Measurements from ENCODE around the gene ABHD17C. TPM values are rescaled to one million over a fixed set of nuclear protein-coding genes. Genes with fewer than 3 reads are reported as not detected.
A peak's percentile ranks its signal among the peaks of the same experiment; 100 is the strongest.

The ABHD17C gene
- polyA plus RNA-seq, 6 donors from 2014 or later = 0.29 to 1.0 (median 0.37) TPM; not detected in 1

GRCh38 chr15:80798911-80799310 lies 103.8 kb downstream of the ABHD17C start:
- Mint-ChIP-seq H3K9me3 (peaks cover 0 to 3% (median 0%) of the 10 kb centered on the region in 7 donors), H3K27me3 (peaks cover 0 to 15% (median 4%) of the 10 kb centered on the region in 3 donors), H3K4me3 (no peak overlapping the region), H3K4me1 (no peaks in the 10 kb centered on the region), H3K27ac (no peak overlapping the region), H3K36me3 (no peaks in the 10 kb centered on the region)
- no peak for DNase-seq
- no peak for ATAC-seq (ENCODE audit: low read depth in 2 of 2)

GRCh38 chr15:80800067-80800466 lies 105.0 kb downstream of the ABHD17C start:
- Mint-ChIP-seq H3K36me3 (no peaks in the 10 kb centered on the region), H3K9me3 (peaks cover 0 to 3% (median 0%) of the 10 kb centered on the region in 7 donors), H3K4me1 (no peaks in the 10 kb centered on the region), H3K27me3 (peaks cover 0 to 12% (median 0%) of the 10 kb centered on the region in 3 donors), H3K4me3 (no peak overlapping the region), H3K27ac (no peak overlapping the region)
- ATAC-seq (ENCODE audit: low read depth in 2 of 2) = no peak
- no peak for DNase-seq

GRCh38 chr15:80801891-80802680 lies 107.0 kb downstream of the ABHD17C start:
- Mint-ChIP-seq H3K36me3 (no peaks in the 10 kb centered on the region), H3K27ac (no peak overlapping the region), H3K4me1 (no peaks in the 10 kb centered on the region), H3K4me3 (peak overlapping the region in 1 of 8 donors; percentile 29), H3K27me3 (peaks cover 0 to 1% (median 0%) of the 10 kb centered on the region in 3 donors), H3K9me3 (peaks cover 0 to 3% (median 0%) of the 10 kb centered on the region in 7 donors)
- DNase-seq (no peak), ATAC-seq (ENCODE audit: low read depth in 2 of 2) (no peak)

DNA sequence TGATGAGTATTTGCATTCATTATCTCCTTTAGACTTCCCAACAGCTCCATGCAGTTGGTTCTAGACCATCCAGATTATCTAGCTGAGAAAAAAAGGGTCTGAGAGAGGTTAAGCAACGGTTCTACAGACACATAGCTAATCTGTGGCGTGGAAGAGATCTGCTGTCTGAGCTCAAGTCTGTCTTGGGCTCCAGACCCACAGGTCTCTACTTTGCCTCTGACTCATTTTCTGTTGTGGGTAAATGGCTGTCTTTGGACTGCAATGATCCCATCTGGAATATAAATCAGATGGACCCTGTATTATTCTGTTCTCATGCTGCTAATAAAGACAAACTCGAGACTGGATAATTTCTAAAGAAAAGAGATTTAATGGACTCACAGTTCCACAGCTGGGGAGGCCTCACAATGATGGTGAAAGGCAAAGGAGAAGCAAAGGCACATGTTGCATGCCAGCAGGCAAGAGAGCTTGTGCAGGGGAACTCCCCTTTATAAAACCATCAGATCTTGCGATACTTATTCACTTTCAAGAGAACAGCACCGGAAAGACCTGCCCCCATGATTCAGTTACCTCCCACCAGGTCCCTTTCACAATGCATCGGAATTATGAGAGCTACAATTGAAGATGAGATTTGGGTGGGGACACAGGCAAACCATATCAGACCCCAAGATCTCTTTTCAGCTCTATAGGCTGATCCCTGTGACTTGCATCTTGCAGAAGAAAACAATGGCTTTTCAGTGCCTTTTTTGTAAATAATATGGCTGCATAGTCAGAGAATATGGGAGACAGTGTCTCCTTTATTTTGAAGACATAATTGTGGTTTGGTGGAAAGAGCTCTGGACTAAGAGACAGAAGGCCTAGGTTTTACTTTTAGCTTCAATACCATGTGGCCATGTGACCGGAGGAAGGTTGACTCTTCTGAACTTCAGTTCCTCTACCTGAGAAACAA lies 108.7 kb downstream of the ABHD17C start:
- Mint-ChIP-seq H3K36me3 (no peaks in the 10 kb centered on the region), H3K4me3 (no peak overlapping the region), H3K9me3 (peaks cover 0 to 3% (median 0%) of the 10 kb centered on the region in 7 donors), H3K27ac (no peak overlapping the region), H3K27me3 (no peaks in the 10 kb centered on the region), H3K4me1 (no peaks in the 10 kb centered on the region)
- no peak for ATAC-seq (ENCODE audit: low read depth in 2 of 2)
- DNase-seq = no peak

DNA sequence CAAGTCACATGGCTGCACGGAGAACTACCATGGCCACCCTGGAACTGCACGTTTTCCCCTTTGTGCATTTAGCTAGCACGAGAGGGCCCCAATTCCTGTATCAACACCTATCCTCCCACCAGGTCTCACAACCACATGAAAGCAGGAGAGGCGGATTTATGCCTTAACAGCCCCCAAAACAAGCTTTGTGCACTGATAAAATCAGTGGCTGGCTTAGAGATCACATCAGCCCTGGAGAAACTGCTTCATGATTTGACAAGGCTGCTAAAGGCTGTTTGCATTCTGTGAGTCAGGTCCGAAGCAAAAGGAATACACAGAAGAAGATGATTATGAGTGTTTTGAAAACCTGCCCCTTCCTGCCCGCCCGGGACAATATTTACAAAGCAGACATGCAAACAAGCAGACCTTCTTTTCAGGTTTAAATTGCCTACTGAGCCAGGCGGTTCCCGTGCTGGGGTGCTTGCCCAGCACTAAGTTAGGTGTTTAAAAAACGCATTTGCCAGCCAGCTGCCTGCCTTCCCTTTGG lies 109.9 kb downstream of the ABHD17C start:
- no peaks in the 10 kb centered on the region for H3K4me1 Mint-ChIP-seq

More for the DNA sequence above, 109.9 kb downstream of the ABHD17C start:
- no peak for DNase-seq
- Mint-ChIP-seq H3K27me3 (no peaks in the 10 kb centered on the region), H3K27ac (no peak overlapping the region), H3K36me3 (no peaks in the 10 kb centered on the region), H3K4me3 (no peak overlapping the region), H3K9me3 (peaks cover 0 to 3% (median 0%) of the 10 kb centered on the region in 7 donors)
- ATAC-seq (ENCODE audit: low read depth in 2 of 2) = no peak

Other genes starting within 250 kb of the ABHD17C start
- under 1 TPM in 3 of 6 donors, not detected in 3; 0.03 to 0.12 (median 0.05) TPM for gene CEMIP, start 84.1 kb downstream of the ABHD17C start, polyA plus RNA-seq (ENCODE audit: low read depth in 6 of 6)